Measurements from ENCODE around the gene C8A. TPM values are rescaled to one million over a fixed set of nuclear protein-coding genes. Genes with fewer than 3 reads are reported as not detected.

Gene C8A
- total RNA-seq, 1 donor from 2014 or later: not detected

GRCh38 chr1:56820755-56821461 is 33.7 kb upstream of the C8A start:
- H3K27ac Mint-ChIP-seq (ENCODE audit: unreplicated experiment): no peak overlapping the region

GRCh38 chr1:56821462-56821797 is 33.2 kb upstream of the C8A start:
- Mint-ChIP-seq H3K36me3 (ENCODE audit: unreplicated experiment) (no peaks in the 10 kb centered on the region), H3K27ac (ENCODE audit: unreplicated experiment) (no peak overlapping the region), H3K4me1 (ENCODE audit: low read depth, unreplicated experiment) (no peaks in the 10 kb centered on the region), H3K27me3 (ENCODE audit: unreplicated experiment) (peaks cover 3% of the 10 kb centered on the region), H3K9me3 (ENCODE audit: unreplicated experiment) (no peaks in the 10 kb centered on the region), H3K4me3 (ENCODE audit: unreplicated experiment) (no peak overlapping the region)
- no peak for DNase-seq
- no peak for TF ChIP-seq CTCF (IDR thresholded peaks at IDR 0.05; ENCODE audit: partially characterized antibody, unreplicated experiment)

More at GRCh38 chr1:56820755-56821461, 33.7 kb upstream of the C8A start:
- peak; percentile 96 for DNase-seq
- Mint-ChIP-seq H3K9me3 (ENCODE audit: unreplicated experiment) (no peaks in the 10 kb centered on the region), H3K4me3 (ENCODE audit: unreplicated experiment) (no peak overlapping the region), H3K27me3 (ENCODE audit: unreplicated experiment) (peaks cover 3% of the 10 kb centered on the region), H3K36me3 (ENCODE audit: unreplicated experiment) (no peaks in the 10 kb centered on the region), H3K4me1 (ENCODE audit: low read depth, unreplicated experiment) (no peaks in the 10 kb centered on the region)
- TF ChIP-seq CTCF (IDR thresholded peaks at IDR 0.05; ENCODE audit: partially characterized antibody, unreplicated experiment): peak; percentile 93

- no peak for TF ChIP-seq CTCF (IDR thresholded peaks at IDR 0.05; ENCODE audit: partially characterized antibody, unreplicated experiment)
- no peak overlapping the region for H3K4me3 Mint-ChIP-seq (ENCODE audit: unreplicated experiment)
- H3K9me3 Mint-ChIP-seq (ENCODE audit: unreplicated experiment): no peaks in the 10 kb centered on the region
- H3K27me3 Mint-ChIP-seq (ENCODE audit: unreplicated experiment): peaks cover 3% of the 10 kb centered on the region
- no peak for DNase-seq
- no peaks in the 10 kb centered on the region for H3K36me3 Mint-ChIP-seq (ENCODE audit: unreplicated experiment)
- H3K4me1 Mint-ChIP-seq (ENCODE audit: low read depth, unreplicated experiment): peaks cover 10% of the 10 kb centered on the region
- no peak overlapping the region for H3K27ac Mint-ChIP-seq (ENCODE audit: unreplicated experiment)
Observed at GRCh38 chr1:56824271-56824670, 30.3 kb upstream of the C8A start.

GRCh38 chr1:56824938-56825337 is 29.7 kb upstream of the C8A start:
- DNase-seq: no peak
- Mint-ChIP-seq H3K4me1 (ENCODE audit: low read depth, unreplicated experiment) (peaks cover 10% of the 10 kb centered on the region), H3K27me3 (ENCODE audit: unreplicated experiment) (no peaks in the 10 kb centered on the region), H3K36me3 (ENCODE audit: unreplicated experiment) (no peaks in the 10 kb centered on the region), H3K27ac (ENCODE audit: unreplicated experiment) (no peak overlapping the region), H3K4me3 (ENCODE audit: unreplicated experiment) (no peak overlapping the region), H3K9me3 (ENCODE audit: unreplicated experiment) (no peaks in the 10 kb centered on the region)
- TF ChIP-seq CTCF (IDR thresholded peaks at IDR 0.05; ENCODE audit: partially characterized antibody, unreplicated experiment): no peak

GRCh38 chr1:56825436-56825835 is 29.2 kb upstream of the C8A start:
- no peak for TF ChIP-seq CTCF (IDR thresholded peaks at IDR 0.05; ENCODE audit: partially characterized antibody, unreplicated experiment)
- H3K27ac Mint-ChIP-seq (ENCODE audit: unreplicated experiment): no peak overlapping the region

More at GRCh38 chr1:56825436-56825835, 29.2 kb upstream of the C8A start:
- H3K9me3 Mint-ChIP-seq (ENCODE audit: unreplicated experiment): no peaks in the 10 kb centered on the region
- no peak for DNase-seq
- H3K36me3 Mint-ChIP-seq (ENCODE audit: unreplicated experiment): no peaks in the 10 kb centered on the region
- peaks cover 10% of the 10 kb centered on the region for H3K4me1 Mint-ChIP-seq (ENCODE audit: low read depth, unreplicated experiment)
- no peak overlapping the region for H3K4me3 Mint-ChIP-seq (ENCODE audit: unreplicated experiment)
- H3K27me3 Mint-ChIP-seq (ENCODE audit: unreplicated experiment): no peaks in the 10 kb centered on the region

All from glutamatergic neuron (in vitro differentiated cells).